GM12801 (cell line): ENCODE results near the gene CABYR.

Experiments used
- TF ChIP-seq, protein P1 (sequence below): IDR thresholded peaks from one replicate; pipeline ENCODE4 v1.5.1; 2011; ENCODE audit warnings: control low read depth; ENCODE audit not compliant: insufficient read length; ENCODE audit errors: extremely low read depth

Gene CABYR

DNA sequence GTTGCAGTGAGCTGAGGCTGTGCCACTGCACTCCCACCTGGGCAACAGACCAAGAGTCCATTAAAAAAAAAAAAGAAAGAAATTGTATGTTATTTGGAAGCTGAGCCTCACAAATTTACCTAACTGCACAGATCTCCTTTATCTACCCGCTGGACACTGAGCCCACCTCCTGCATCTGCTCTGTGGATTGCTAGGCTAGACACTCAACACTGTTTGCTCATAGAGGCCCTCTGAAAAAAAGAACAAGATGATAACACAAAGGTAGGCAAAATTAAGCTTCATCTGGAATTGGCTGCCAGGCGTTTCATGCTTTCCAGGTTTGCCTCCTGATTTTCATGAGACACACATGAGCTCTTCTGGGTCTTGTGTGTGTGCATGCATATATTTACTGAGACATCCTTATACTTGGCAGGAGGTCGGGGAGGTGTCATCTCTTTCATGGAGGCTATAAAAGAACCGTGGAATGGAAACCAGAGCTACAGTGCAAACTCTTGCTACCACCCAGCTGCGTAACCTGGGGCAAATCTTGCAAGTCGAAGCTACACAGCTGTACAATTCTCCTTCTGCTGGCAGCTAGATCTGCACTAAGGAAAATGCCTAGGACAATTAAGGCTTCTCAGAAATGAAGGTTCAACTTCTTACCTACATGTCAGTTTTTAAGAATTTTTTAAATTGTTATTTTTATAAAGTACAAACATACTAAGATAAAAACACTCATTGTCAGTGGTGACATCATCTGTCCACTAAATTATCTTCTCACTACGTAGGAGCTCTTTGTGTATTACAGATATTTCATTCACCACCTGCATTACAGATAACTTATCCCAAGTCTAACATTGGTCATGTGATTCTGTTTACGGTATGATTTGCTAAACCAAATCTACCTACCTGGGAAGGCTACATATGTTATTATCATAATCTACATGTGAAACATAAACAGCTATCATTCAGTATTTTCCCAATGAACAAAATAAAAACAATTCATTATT is 63.1 kb downstream of the CABYR start:
- TF ChIP-seq, protein P1, sequence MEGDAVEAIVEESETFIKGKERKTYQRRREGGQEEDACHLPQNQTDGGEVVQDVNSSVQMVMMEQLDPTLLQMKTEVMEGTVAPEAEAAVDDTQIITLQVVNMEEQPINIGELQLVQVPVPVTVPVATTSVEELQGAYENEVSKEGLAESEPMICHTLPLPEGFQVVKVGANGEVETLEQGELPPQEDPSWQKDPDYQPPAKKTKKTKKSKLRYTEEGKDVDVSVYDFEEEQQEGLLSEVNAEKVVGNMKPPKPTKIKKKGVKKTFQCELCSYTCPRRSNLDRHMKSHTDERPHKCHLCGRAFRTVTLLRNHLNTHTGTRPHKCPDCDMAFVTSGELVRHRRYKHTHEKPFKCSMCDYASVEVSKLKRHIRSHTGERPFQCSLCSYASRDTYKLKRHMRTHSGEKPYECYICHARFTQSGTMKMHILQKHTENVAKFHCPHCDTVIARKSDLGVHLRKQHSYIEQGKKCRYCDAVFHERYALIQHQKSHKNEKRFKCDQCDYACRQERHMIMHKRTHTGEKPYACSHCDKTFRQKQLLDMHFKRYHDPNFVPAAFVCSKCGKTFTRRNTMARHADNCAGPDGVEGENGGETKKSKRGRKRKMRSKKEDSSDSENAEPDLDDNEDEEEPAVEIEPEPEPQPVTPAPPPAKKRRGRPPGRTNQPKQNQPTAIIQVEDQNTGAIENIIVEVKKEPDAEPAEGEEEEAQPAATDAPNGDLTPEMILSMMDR: no peak

DNA sequence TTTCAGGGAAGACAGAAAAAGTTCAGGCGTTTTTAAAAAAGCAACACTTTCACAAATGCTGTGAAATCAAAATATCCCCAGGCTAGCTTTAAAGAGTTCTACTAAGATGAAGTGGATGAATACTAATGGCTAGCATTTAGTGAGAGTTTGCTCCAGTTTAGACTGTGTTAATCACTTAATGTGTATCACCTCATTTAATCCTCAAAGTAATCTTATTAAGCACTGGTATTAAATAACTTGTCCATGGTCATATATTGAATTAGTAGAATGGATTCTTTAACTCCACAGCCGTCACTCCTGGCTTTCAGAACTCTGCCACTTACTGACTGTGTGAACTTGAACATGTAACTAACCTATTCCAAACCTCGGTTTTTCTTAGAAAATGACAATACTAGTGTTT is 66.0 kb downstream of the CABYR start:
- TF ChIP-seq, protein P1: no peak

GRCh38 chr18:24208270-24209035 is 69.6 kb downstream of the CABYR start:
- TF ChIP-seq, protein P1: no peak

GRCh38 chr18:24209558-24209957 is 70.7 kb downstream of the CABYR start:
- TF ChIP-seq, protein P1: no peak
